Smooth muscle cell of the brain vasculature (primary cell): ENCODE results near the gene CCNYL1.
"Not testable (repeated sequence)": the region's sequence is repeated elsewhere in the genome, so short reads cannot be mapped to it uniquely, and the experiment has no call there.

Experiments
- DNase-seq: peaks from one replicate; pipeline ENCODE4 v3.0.0-alpha.2; 2012; ENCODE audit warnings: low read depth, low spot score

Gene CCNYL1

GRCh38 chr2:207710814-207711740 lies at the start of gene CCNYL1:
Gene CCNYL1 (plus strand): TSS chr2:207711640. CDS start chr2:207711897, 257 bp downstream.
- peak; percentile 97 for DNase-seq

DNA sequence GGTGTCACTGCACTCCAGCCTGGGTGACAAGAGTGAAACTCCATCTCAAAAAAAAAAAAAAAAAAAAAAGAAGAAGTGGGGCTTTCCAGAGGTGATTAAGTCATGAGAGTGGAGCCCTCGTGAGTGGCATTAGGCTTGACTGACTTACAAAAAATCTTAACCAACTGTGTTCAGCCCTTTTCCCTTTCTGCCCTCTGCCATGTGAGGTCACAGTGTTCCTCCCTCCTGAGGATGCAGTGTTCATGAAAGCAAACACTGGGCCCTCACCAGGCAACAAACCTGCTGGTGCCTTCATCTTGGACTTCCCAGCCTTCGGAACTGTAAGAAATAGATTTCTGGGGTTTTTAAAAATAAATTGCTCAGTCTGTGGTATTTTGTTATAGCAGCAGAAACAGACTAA lies 49.2 kb upstream of the CCNYL1 start:
- DNase-seq = no peak

GRCh38 chr2:207663870-207664545 lies 47.4 kb upstream of the CCNYL1 start:
- DNase-seq = no peak

GRCh38 chr2:207670887-207671286 lies 40.6 kb upstream of the CCNYL1 start:
- no peak for DNase-seq

GRCh38 chr2:207673431-207673830 lies 38.0 kb upstream of the CCNYL1 start:
- no peak for DNase-seq

- no peak for DNase-seq
Measured at GRCh38 chr2:207674266-207674774, 37.1 kb upstream of the CCNYL1 start.

- no peak for DNase-seq
Measured at GRCh38 chr2:207674826-207675225, 36.6 kb upstream of the CCNYL1 start.

DNA sequence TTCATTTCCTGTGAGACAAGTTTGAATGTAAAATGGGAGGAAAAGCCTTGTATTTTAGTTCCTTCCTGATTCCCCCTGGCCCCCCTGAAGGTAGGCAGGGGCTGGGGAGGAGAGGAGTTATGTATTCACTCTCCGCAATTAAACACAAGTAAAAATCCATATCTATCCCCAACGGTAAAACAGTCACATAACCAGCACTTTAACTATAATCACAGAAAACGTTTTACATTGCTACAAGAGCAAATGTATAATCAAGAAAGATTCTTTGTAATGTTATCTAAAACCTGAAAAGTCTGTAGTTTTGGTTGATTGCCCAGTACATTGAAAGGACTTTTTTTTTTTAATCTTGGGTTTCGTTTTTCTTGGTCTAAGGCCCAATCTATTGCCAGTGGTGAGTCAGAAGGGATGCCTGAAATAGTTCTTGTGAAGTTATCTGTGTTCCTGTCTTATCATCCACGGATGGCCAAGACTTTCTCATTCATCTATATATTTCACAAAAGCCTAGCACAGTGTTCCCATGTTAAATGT lies 34.5 kb upstream of the CCNYL1 start:
- no peak for DNase-seq

- no peak for DNase-seq
Measured at GRCh38 chr2:207681431-207681830, 30.0 kb upstream of the CCNYL1 start.

- DNase-seq = no peak
Measured at GRCh38 chr2:207682557-207682956, 28.9 kb upstream of the CCNYL1 start.

DNA sequence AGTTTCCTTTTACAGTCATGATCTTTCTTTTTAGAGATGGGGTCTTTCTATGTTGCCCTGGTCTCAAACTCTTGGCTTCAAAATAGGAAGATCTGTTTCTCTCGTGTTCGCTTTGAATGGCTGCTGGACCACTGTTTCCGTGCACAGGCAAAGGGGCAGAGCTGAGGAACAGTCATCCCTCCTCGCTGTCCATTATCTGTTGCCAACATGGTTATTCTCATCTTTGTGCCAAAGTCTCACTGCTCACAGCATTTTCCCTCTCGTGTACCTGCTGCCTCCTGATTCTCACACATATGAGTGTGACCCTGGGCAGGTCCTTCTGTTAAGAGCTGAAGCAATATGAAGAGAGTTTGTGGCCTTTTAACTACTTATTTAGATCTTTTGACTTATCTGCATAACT lies 28.0 kb upstream of the CCNYL1 start:
- DNase-seq = no peak

GRCh38 chr2:207683879-207684627 lies 27.4 kb upstream of the CCNYL1 start:
- no peak for DNase-seq

DNA sequence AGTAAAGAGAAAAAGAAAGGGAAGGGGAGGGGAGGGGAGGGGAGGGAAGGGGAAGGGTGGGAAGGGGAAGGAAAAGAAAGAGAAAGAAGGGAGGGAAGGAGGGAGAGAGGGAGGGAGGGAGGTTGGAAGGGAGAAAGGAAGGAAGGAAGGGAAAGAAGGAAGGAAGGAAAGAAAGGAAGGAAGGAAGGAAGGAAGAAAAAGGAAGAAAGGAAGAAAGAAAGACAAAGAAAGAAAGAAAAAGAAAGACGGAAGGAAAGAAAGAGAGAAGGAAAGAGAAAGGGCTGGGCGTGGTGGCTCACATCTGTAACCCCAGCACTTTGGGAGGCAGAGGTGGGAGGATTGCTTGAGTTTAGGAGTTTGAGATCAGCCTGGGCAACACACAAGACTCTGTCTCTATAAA lies 24.6 kb upstream of the CCNYL1 start:
- DNase-seq = no peak

DNA sequence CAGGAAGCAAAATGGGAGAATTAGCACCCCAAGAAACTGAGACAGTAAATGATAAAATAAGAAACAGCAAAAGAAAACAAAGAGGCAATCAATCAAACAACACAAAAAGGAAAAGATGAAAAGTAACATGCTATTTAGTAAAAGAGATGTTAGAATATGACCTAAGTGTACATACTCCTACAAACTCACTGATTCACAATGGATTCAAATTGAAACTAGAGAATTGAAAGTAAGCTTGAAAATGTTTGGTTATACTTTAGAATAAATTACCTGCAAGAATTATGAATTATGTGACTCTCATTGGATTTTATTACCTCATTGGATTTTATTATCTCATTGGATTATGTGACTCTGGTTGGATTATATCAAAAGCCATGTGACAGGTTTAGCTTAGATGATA lies 22.8 kb upstream of the CCNYL1 start:
- DNase-seq = no peak

DNA sequence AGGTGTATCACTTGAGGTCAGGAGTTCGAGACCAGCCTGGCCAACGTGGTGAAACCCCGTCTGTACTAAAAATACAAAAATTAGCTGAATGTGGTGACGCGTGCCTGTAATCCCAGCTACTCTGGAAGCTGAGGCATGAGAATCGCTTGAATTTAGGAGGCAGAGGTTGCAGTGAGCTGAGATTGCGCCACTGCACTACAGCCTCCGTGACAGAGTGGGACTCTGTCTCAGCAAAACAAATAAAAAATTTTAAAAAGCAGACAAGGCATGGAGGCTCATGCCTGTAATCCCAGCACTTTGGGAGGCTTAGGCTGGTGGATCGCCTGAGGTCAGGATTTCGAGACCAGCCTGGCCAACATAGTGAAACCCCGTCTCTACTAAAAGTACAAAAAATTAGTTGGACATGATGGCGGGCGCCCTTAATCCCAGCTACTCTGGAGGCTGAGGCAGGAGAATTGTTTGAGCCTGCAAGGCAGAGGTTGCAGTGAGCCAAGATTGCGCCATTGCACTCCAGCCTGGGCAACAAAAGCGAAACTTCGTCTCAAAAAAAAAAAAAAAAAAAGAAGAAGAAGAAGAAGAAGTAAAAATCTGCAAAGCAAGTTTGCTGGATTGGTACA lies 20.5 kb upstream of the CCNYL1 start:
- not testable (repeated sequence) for DNase-seq

GRCh38 chr2:207692206-207693065 lies 19.0 kb upstream of the CCNYL1 start:
- DNase-seq = no peak

- no peak for DNase-seq
Measured at GRCh38 chr2:207693641-207694249, 17.7 kb upstream of the CCNYL1 start.

DNA sequence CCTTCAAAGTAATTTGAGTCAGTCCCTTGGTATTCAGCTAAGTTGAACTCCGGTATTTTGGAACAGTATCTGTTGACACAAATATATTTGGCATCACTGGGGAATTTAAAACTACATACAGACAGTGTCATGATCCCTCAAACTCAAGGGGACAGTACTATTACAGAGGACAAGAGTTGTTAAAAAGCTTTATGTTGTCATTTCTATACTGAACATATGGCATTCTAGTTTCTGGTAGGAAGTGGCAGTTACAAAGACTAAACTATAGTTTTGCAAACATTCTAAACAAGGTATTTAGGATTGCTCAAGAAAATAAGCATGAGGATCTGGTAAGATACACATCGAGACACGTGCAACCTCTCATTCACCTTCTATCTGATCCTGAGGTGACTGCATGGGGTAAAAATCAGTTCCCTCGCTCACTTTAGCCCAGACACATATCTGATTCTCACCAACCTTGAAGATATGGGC lies 16.6 kb upstream of the CCNYL1 start:
- DNase-seq = no peak

GRCh38 chr2:207695293-207695692 lies 16.1 kb upstream of the CCNYL1 start:
- DNase-seq = no peak

GRCh38 chr2:207696911-207697310 lies 14.5 kb upstream of the CCNYL1 start:
- not testable (repeated sequence) for DNase-seq
